HCT116 (cell line): Measurements from ENCODE around the gene STIM1. TPM values are rescaled to one million over a fixed set of nuclear protein-coding genes. Genes with fewer than 3 reads are reported as not detected.
A peak's percentile ranks its signal among the peaks of the same experiment; 100 is the strongest.

Experiments
- ATAC-seq: fragments of 200-7000 bp; cut with Tn5 transposase; 2 replicates; pipeline ENCODE4 v1.9.1; 2020; ENCODE audit warnings: mild to moderate bottlenecking, moderate library complexity
- BruUV-seq: library from RNA; stranded (reverse); fragments of 400-500 nt; replicated peaks from 2 replicates; lab custom pipeline; 2021; lab: Mats Ljungman, UMichigan
- CTCF ChIA-PET: fragments of 300-600 bp; sonication (Branson Sonifier 250); formaldehyde crosslinking; loops from one replicate; lab custom pipeline; 2021; ENCODE audit warnings: antibody characterized with exemption; lab: Charles Lee
- POLR2A ChIA-PET: fragments of 300-600, 350-600 bp; sonication (Branson Sonifier 250); formaldehyde crosslinking; loops from one replicate; lab custom pipeline; 2021; ENCODE audit warnings: antibody characterized with exemption; lab: Charles Lee
- RAD21 ChIA-PET, 2 experiments: fragments of 300-600 bp; sonication (Branson Sonifier 250); formaldehyde crosslinking; loops; one replicate each; lab custom pipeline; 2023; ENCODE audit warnings: low total read pairs in 2 of 2; ENCODE audit not compliant: uncharacterized antibody in 2 of 2, unreplicated experiment in 2 of 2, low non-redundant PET in 1 of 2; lab: Charles Lee
- DNase-seq: peaks from one replicate; pipeline ENCODE4 v3.0.0-alpha.2; 2010; ENCODE audit warnings: low read depth, low spot score
- H2AFZ ChIP-seq: fragments of 200-600 bp; shearing (Covaris generic), sonication (generic); 2 replicates; pipeline ENCODE4 v1.6.1; 2017; ENCODE audit warnings: low read depth, mixed run types, mixed read lengths, antibody characterized with exemption, low read length; ENCODE audit not compliant: poor library complexity, severe bottlenecking
- H3K27ac ChIP-seq: 2 replicates; pipeline ENCODE4 v1.5.1; 2012; ENCODE audit warnings: low read depth, low read length
- H3K27me3 ChIP-seq: fragments of 200-600 bp; sonication (generic); 2 replicates; pipeline ENCODE4 v1.6.1; 2016; ENCODE audit warnings: mixed run types, low read length, mixed read lengths; ENCODE audit not compliant: insufficient read depth
- H3K36me3 ChIP-seq, 2 experiments: fragments of 200-500 bp in 1 of 2; fragments of 200-600 bp in 1 of 2; sonication (Bioruptor generic) in 1 of 2; sonication (generic) in 1 of 2; 2 replicates each; pipeline versions ENCODE4 v1.5.1 to v1.6.1; 2014 to 2016; ENCODE audit warnings: low read length in 2 of 2, inconsistent platforms in 1 of 2, mixed read lengths in 1 of 2, mixed run types in 1 of 2; ENCODE audit not compliant: insufficient read depth in 2 of 2, control insufficient read depth in 1 of 2
- H3K4me1 ChIP-seq, 2 experiments: fragments of 200-600 bp in 1 of 2; sonication (generic) in 1 of 2; 2 replicates each; pipeline versions ENCODE4 v1.5.1 to v1.6.1; 2012 to 2017; ENCODE audit warnings: low read length in 2 of 2, inconsistent platforms in 1 of 2, mild to moderate bottlenecking in 1 of 2, mixed read lengths in 1 of 2, mixed run types in 1 of 2, moderate library complexity in 1 of 2; ENCODE audit not compliant: insufficient read depth in 2 of 2, control insufficient read depth in 1 of 2
- H3K4me2 ChIP-seq: fragments of 200-600 bp; sonication (generic); 2 replicates; pipeline ENCODE4 v1.6.1; 2017; ENCODE audit warnings: mixed run types, low read length, mixed read lengths
- H3K4me3 ChIP-seq, 2 experiments: fragments of 200-600 bp in 1 of 2; sonication (generic) in 1 of 2; replicated peaks in 1 of 2; 2 replicates each; pipeline ENCODE4 v1.5.1; 2011 to 2016; ENCODE audit warnings: low read length in 2 of 2, control low read depth in 1 of 2, low read depth in 1 of 2, mild to moderate bottlenecking in 1 of 2, mixed read lengths in 1 of 2, mixed run types in 1 of 2
- H3K79me2 ChIP-seq: fragments of 200-600 bp; sonication (generic); 2 replicates; pipeline ENCODE4 v1.6.1; 2017; ENCODE audit warnings: mild to moderate bottlenecking, mixed run types, low read length, moderate library complexity, mixed read lengths; ENCODE audit not compliant: insufficient read depth
- H3K9ac ChIP-seq: fragments of 200-600 bp; sonication (generic); 2 replicates; pipeline ENCODE4 v1.6.1; 2016; ENCODE audit warnings: low read length, mixed read lengths
- H3K9me2 ChIP-seq: fragments of 200-600 bp; sonication (generic), shearing (Covaris generic); 2 replicates; pipeline ENCODE4 v1.6.1; 2017; ENCODE audit warnings: mixed run types, mild to moderate bottlenecking, moderate library complexity; ENCODE audit not compliant: insufficient read depth
- H3K9me3 ChIP-seq, 2 experiments: fragments of 200-500 bp in 1 of 2; fragments of 200-600 bp in 1 of 2; sonication (Bioruptor generic) in 1 of 2; sonication (generic) in 1 of 2; 2 replicates each; pipeline ENCODE4 v1.6.1; 2014 to 2017; ENCODE audit warnings: low read length in 2 of 2, mixed read lengths in 2 of 2, inconsistent platforms in 1 of 2, low read depth in 1 of 2, mild to moderate bottlenecking in 1 of 2, mixed run types in 1 of 2, moderate library complexity in 1 of 2; ENCODE audit not compliant: control insufficient read depth in 1 of 2, insufficient read depth in 1 of 2
- H4K20me1 ChIP-seq: fragments of 200-600 bp; sonication (generic), shearing (Covaris generic); 2 replicates; pipeline ENCODE4 v1.6.1; 2017; ENCODE audit warnings: mixed run types, mild to moderate bottlenecking, moderate library complexity; ENCODE audit not compliant: insufficient read depth
- CBX3 ChIP-seq: IDR thresholded peaks from 2 replicates; pipeline ENCODE4 v1.6.1; 2012; ENCODE audit warnings: low read depth
- CEBPB ChIP-seq: IDR thresholded peaks from 2 replicates; pipeline ENCODE4 v1.6.1; 2012; ENCODE audit warnings: low read depth
- EGR1 ChIP-seq: IDR thresholded peaks from 2 replicates; pipeline ENCODE4 v1.6.1; 2012; ENCODE audit warnings: low read depth
- ELF1 ChIP-seq: IDR thresholded peaks from 2 replicates; pipeline ENCODE4 v1.6.1; 2012; ENCODE audit warnings: low read depth, borderline replicate concordance
- EZH2phosphoT487 ChIP-seq: fragments of 200-600 bp; IDR thresholded peaks from 2 replicates; pipeline ENCODE4 v1.6.1; 2018; ENCODE audit warnings: antibody characterized with exemption, borderline replicate concordance
- FOSL1 ChIP-seq: IDR thresholded peaks from 2 replicates; pipeline ENCODE4 v1.6.1; 2012; ENCODE audit warnings: low read depth
- JUND ChIP-seq: IDR thresholded peaks from 2 replicates; pipeline ENCODE4 v1.6.1; 2012
- POLR2A ChIP-seq: IDR thresholded peaks from 2 replicates; pipeline ENCODE4 v1.7.0; 2011; ENCODE audit warnings: borderline replicate concordance; ENCODE audit not compliant: insufficient read depth, insufficient read length; ENCODE audit errors: extremely low read depth
- POLR2AphosphoS5 ChIP-seq: IDR thresholded peaks from 2 replicates; pipeline ENCODE4 v1.6.1; 2011; ENCODE audit warnings: mild to moderate bottlenecking, low read depth, low read length, moderate library complexity
- REST ChIP-seq: IDR thresholded peaks from 2 replicates; pipeline ENCODE4 v1.6.1; 2012; ENCODE audit warnings: low read depth
- SIN3A ChIP-seq: IDR thresholded peaks from 2 replicates; pipeline ENCODE4 v1.6.1; 2012; ENCODE audit warnings: low read depth
- SP1 ChIP-seq: IDR thresholded peaks from 2 replicates; pipeline ENCODE4 v1.6.1; 2012; ENCODE audit warnings: low read depth
- SRF ChIP-seq: IDR thresholded peaks from 2 replicates; pipeline ENCODE4 v1.6.1; 2012; ENCODE audit warnings: low read depth
- TCF7L2 ChIP-seq: IDR thresholded peaks from 2 replicates; pipeline ENCODE4 v1.7.0; 2011; ENCODE audit warnings: borderline replicate concordance, inconsistent platforms; ENCODE audit not compliant: insufficient read depth, insufficient read length; ENCODE audit errors: extremely low read depth
- YY1 ChIP-seq: IDR thresholded peaks from 2 replicates; pipeline ENCODE4 v1.6.1; 2011; ENCODE audit warnings: low read length, low read depth, moderate library complexity, mild to moderate bottlenecking; ENCODE audit not compliant: insufficient replicate concordance; ENCODE audit errors: extremely low read depth
- ZNF274 ChIP-seq: fragments of 200-500 bp; sonication (Bioruptor generic); IDR thresholded peaks from 2 replicates; pipeline ENCODE4 v1.6.1; 2014; ENCODE audit warnings: mild to moderate bottlenecking, low read depth, low read length, inconsistent platforms
- intact Hi-C: fragments of 100-400 bp; cut with micrococcal nuclease; formaldehyde crosslinking; loops from 2 replicates; pipeline ENCODE4 v1.10.0; 2022
- total RNA-seq: library from RNA; stranded (reverse); gene quantifications from one replicate; pipeline ENCODE4 v1.2.1, GENCODE V29; 2021; ENCODE audit not compliant: unreplicated experiment
- TF ChIP-seq, protein P1 (sequence below), 3 experiments: fragments of 200-600 bp in 1 of 3; sonication (generic) in 1 of 3; IDR thresholded peaks in 2 of 3; conservative IDR thresholded peaks in 1 of 3; 2 replicates each; pipeline ENCODE4 v1.5.1; 2012 to 2017; ENCODE audit warnings: low read depth in 2 of 3, low read length in 2 of 3, antibody characterized with exemption in 1 of 3, borderline replicate concordance in 1 of 3, control low read depth in 1 of 3, mild to moderate bottlenecking in 1 of 3, mixed read lengths in 1 of 3, mixed run types in 1 of 3, moderate library complexity in 1 of 3; ENCODE audit not compliant: insufficient read depth in 1 of 3
- TF ChIP-seq, protein P2 (sequence below): IDR thresholded peaks from 2 replicates; pipeline ENCODE4 v1.6.1; 2011; ENCODE audit warnings: mild to moderate bottlenecking, low read length, moderate library complexity; ENCODE audit not compliant: insufficient replicate concordance; ENCODE audit errors: extremely low read depth
- TF ChIP-seq, protein P3 (sequence below): IDR thresholded peaks from 2 replicates; pipeline ENCODE4 v1.6.1; 2012

The STIM1 gene
- total RNA-seq, 1 experiment from 2014 or later, result 22.3 TPM

DNA sequence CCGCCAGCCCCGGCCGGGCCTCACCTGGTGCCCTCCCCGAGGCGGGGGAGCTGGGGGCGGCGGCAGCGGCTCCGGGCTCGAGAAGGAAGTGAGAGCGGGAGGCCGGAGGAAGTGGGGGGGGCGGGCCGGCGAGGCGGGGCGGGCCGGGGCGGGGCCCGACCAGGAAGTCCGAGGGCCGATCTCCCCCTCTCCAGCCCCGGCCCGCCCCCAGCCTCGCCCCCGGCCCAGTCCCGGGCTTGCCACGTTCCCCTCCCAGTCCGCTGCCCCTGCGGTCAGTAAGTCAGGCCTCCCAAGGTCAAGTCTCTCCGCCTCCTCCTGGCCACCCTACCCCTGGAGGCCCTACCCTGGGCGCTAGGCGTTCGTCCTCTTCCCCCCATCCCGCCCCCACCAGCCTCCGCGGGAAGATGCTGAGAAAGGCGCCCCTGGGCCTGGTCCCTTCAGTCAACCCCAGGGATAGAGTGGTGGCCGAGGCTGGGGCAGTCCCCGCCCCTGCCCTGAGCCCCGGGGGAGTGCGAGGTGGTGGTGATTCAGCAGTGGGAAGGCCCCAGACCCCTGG lies 14.5 kb upstream of the STIM1 start, which contains the start of gene RHOG:
Gene RHOG (minus strand): TSS at position 90 of the 556 bp plus-strand sequence. CDS start 12,821 bp downstream, outside the sequence.
- ChIA-PET RAD21 (interaction anchor here (0.6 to 1.1 kb wide), 5 partner anchors 13 to 232 kb away, joined by 3 to 7 read pairs (median 3); no protein-coding TSS in a partner anchor), CTCF (interaction anchor here (0.6 to 2.7 kb wide), 14 partner anchors 9 to 432 kb away, joined by 3 to 54 read pairs (median 4); partner anchors contain the start of gene STIM1), POLR2A (interaction anchor here (0.7 to 1.8 kb wide), 4 partner anchors 13 to 232 kb away, joined by 3 to 4 read pairs (median 4); partner anchors contain the start of gene STIM1)
- Histone ChIP-seq H3K9me3 (no peaks in the 10 kb centered on the region), H3K36me3 (peaks cover 0 to 5% of the 10 kb centered on the region in 2 experiments; a peak in 1 of 4 replicates), H3K4me1 (peaks cover 12 to 40% of the 10 kb centered on the region in 2 experiments), H3K79me2 (peaks cover 44% of the 10 kb centered on the region), H2AFZ (peak within 1 kb of the TSS; percentile 84), H3K9ac (peak within 1 kb of the TSS; percentile 83), H3K4me3 (peak within 1 kb of the TSS; percentile 67 to 78), H3K27me3 (no peaks in the 10 kb centered on the region), H3K9me2 (no peaks in the 10 kb centered on the region), H3K27ac (peak within 1 kb of the TSS; percentile 72), H4K20me1 (no peaks in the 10 kb centered on the region), H3K4me2 (peak within 1 kb of the TSS; percentile 92)
- ATAC-seq, result peak; percentile 77
- BruUV-seq, result no TSS peak
- intact Hi-C loops, result no loop called here
- DNase-seq, result no peak
- TF ChIP-seq SIN3A (peak; percentile 60), ELF1 (no peak), POLR2AphosphoS5 (peak; percentile 82), CEBPB (no peak), SP1 (no peak), ZNF274 (no peak), POLR2A (no peak), JUND (no peak), REST (no peak), TCF7L2 (no peak), CBX3 (no peak), EGR1 (peak; percentile 31; the same call in 1 of the 2 replicates), YY1 (no peak), SRF (no peak), FOSL1 (no peak), EZH2phosphoT487 (no peak)
- TF ChIP-seq, protein P1, sequence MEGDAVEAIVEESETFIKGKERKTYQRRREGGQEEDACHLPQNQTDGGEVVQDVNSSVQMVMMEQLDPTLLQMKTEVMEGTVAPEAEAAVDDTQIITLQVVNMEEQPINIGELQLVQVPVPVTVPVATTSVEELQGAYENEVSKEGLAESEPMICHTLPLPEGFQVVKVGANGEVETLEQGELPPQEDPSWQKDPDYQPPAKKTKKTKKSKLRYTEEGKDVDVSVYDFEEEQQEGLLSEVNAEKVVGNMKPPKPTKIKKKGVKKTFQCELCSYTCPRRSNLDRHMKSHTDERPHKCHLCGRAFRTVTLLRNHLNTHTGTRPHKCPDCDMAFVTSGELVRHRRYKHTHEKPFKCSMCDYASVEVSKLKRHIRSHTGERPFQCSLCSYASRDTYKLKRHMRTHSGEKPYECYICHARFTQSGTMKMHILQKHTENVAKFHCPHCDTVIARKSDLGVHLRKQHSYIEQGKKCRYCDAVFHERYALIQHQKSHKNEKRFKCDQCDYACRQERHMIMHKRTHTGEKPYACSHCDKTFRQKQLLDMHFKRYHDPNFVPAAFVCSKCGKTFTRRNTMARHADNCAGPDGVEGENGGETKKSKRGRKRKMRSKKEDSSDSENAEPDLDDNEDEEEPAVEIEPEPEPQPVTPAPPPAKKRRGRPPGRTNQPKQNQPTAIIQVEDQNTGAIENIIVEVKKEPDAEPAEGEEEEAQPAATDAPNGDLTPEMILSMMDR (IDR thresholded peaks at IDR 0.05 in 2 of 3, conservative IDR thresholded peaks at IDR 0.05 in 1 of 3; ENCODE audit: borderline replicate concordance in 1 of 3, insufficient read depth in 1 of 3, low read depth in 2 of 3, low read length in 2 of 3), result no peak
- TF ChIP-seq, protein P2, sequence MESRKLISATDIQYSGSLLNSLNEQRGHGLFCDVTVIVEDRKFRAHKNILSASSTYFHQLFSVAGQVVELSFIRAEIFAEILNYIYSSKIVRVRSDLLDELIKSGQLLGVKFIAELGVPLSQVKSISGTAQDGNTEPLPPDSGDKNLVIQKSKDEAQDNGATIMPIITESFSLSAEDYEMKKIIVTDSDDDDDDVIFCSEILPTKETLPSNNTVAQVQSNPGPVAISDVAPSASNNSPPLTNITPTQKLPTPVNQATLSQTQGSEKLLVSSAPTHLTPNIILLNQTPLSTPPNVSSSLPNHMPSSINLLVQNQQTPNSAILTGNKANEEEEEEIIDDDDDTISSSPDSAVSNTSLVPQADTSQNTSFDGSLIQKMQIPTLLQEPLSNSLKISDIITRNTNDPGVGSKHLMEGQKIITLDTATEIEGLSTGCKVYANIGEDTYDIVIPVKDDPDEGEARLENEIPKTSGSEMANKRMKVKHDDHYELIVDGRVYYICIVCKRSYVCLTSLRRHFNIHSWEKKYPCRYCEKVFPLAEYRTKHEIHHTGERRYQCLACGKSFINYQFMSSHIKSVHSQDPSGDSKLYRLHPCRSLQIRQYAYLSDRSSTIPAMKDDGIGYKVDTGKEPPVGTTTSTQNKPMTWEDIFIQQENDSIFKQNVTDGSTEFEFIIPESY, result no peak
- TF ChIP-seq, protein P3, sequence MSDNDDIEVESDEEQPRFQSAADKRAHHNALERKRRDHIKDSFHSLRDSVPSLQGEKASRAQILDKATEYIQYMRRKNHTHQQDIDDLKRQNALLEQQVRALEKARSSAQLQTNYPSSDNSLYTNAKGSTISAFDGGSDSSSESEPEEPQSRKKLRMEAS, result no peak
